Adrenal gland (tissue), 12 donors: Measurements from ENCODE around the gene C2orf69. TPM values are rescaled to one million over a fixed set of nuclear protein-coding genes. Genes with fewer than 3 reads are reported as not detected.

ENCODE experiments used
- DNase-seq, 7 donors: peaks; one replicate each; pipeline ENCODE4 v3.0.0-alpha.2; 2019 to 2020
- H3K27ac ChIP-seq, 5 donors: fragments of 200-600 bp; sonication (generic) in 4 of 5; 1 replicate in 3 of 5; 2 replicates in 2 of 5; pipeline versions ENCODE4 v1.5.1 to v1.8.0; 2016 to 2020; ENCODE audit warnings: mild to moderate bottlenecking in 1 of 5
- H3K27me3 ChIP-seq: fragments of 200-600 bp; 2 replicates; pipeline ENCODE4 v1.8.0; 2021
- H3K36me3 ChIP-seq, 2 donors: fragments of 200-600 bp; replicated peaks in 1 of 2; 1 replicate in 1 of 2; 2 replicates in 1 of 2; pipeline versions ENCODE4 v1.5.1 to v1.8.0; 2018 to 2022
- H3K4me1 ChIP-seq, 2 donors: fragments of 200-600 bp; replicated peaks in 1 of 2; 1 replicate in 1 of 2; 2 replicates in 1 of 2; pipeline versions ENCODE4 v1.5.1 to v1.8.0; 2018 to 2021
- H3K4me3 ChIP-seq, 4 donors: fragments of 200-600 bp; sonication (generic) in 3 of 4; one replicate each; pipeline ENCODE4 v1.5.1; 2016 to 2018
- H3K9me3 ChIP-seq, 3 donors: fragments of 200-600 bp; sonication (generic) in 1 of 3; replicated peaks in 1 of 3; 1 replicate in 2 of 3; 2 replicates in 1 of 3; pipeline versions ENCODE4 v1.5.1 to v1.8.0; 2016 to 2021
- POLR2A ChIP-seq, 2 donors: fragments of 450-650 bp; IDR thresholded peaks; one replicate each; pipeline ENCODE4 v1.6.1; 2017; ENCODE audit warnings: antibody characterized with exemption in 2 of 2, mild to moderate bottlenecking in 2 of 2, moderate library complexity in 1 of 2
- WGBS, 4 donors: extraction: QIAGEN DNeasy Blood & Tissue Kit in 2 of 4; methylation state at CpG; one replicate each; pipeline versions ENCODE4 v1.1.5 to v1.1.7; 2013 to 2017; 5-methylcytosine and 5-hydroxymethylcytosine counted together
- intact Hi-C, 2 donors: fragments of 100-400 bp; cut with DNase I; formaldehyde crosslinking; loops; one replicate each; pipeline versions ENCODE4 v1.14.1 to v1.15.0; 2022 to 2023
- polyA plus RNA-seq, 3 donors: library from polyadenylated mRNA; stranded (reverse); fragments of 200-250 nt in 2 of 3; fragments of 350-450 nt in 1 of 3; fragmentation: Illumina TruSeq in 1 of 3; extraction: RNeasy Lipid Tissue Mini Kit (QIAGEN cat#74804) in 1 of 3; gene quantifications; one replicate each; pipeline ENCODE4 v1.2.3, GENCODE V29; 2013 to 2014
- total RNA-seq, 9 donors: library from RNA; depleted of rRNA in 4 of 9; stranded (reverse); fragments of >200 nt in 4 of 9; fragments of 120-200 nt in 1 of 9; fragmentation: NEBNext Ultra II Directional in 1 of 9; extraction: Animal tissue kit (Norgen Biotek cat#: 25700) in 1 of 9; gene quantifications; one replicate each; pipeline versions ENCODE4 v1.1.0 to v1.2.4, GENCODE V29; 2013 to 2023
- TF ChIP-seq, protein P1 (sequence below), 6 experiments: fragments of 450-650 bp in 4 of 6; fragments of 200-600 bp in 2 of 6; sonication (generic) in 1 of 6; IDR thresholded peaks; 1 replicate in 5 of 6; 2 replicates in 1 of 6; pipeline versions ENCODE4 v1.5.1 to v1.8.0; 2016 to 2021; ENCODE audit warnings: antibody characterized with exemption in 6 of 6, mild to moderate bottlenecking in 2 of 6, moderate library complexity in 1 of 6
- donor health status: healthy with polysubstance abuse.
- donor health status: Bipolar disorder and iron deficiency.
- donor health status: DM: yes; HTN: yes; CAD: no.
- donor health status: DM: no; HTN: no; CAD: no.
- donor health status: DM: no; HTN: no; CAD: no.
- donor health status: DM: yes; HTN: yes; CAD: no.

Gene C2orf69
- total and polyA plus RNA-seq, 12 donors: 7.8 to 26.8 (median 19.5) TPM

DNA sequence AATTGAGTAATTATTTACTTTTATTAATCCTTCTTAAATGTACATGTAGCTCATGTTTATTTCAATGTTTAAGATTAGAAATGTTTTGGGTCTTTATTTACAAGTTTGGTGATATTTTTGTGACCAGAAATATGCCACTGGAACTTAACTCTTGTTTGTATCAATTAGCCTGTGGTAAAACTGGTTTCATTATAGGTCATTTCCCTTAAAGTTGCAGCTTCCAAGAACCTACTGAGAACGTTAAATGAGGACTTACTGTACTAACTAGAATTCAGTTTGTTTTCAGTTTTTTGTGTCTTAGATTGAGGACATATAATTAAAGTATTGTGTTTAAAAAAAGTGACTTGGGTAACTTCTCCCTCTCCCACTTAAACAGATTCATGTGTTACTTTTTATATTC, 39.9 kb downstream of the C2orf69 start:
- H3K27me3 ChIP-seq: no peaks in the 10 kb centered on the region
- TF ChIP-seq, protein P1, sequence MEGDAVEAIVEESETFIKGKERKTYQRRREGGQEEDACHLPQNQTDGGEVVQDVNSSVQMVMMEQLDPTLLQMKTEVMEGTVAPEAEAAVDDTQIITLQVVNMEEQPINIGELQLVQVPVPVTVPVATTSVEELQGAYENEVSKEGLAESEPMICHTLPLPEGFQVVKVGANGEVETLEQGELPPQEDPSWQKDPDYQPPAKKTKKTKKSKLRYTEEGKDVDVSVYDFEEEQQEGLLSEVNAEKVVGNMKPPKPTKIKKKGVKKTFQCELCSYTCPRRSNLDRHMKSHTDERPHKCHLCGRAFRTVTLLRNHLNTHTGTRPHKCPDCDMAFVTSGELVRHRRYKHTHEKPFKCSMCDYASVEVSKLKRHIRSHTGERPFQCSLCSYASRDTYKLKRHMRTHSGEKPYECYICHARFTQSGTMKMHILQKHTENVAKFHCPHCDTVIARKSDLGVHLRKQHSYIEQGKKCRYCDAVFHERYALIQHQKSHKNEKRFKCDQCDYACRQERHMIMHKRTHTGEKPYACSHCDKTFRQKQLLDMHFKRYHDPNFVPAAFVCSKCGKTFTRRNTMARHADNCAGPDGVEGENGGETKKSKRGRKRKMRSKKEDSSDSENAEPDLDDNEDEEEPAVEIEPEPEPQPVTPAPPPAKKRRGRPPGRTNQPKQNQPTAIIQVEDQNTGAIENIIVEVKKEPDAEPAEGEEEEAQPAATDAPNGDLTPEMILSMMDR (IDR thresholded peaks at IDR 0.05): no peak
- TF ChIP-seq POLR2A (IDR thresholded peaks at IDR 0.05): no peak
- no peak for DNase-seq
- peaks cover 0 to 16% of the 10 kb centered on the region in 2 donors for H3K36me3 ChIP-seq
- H3K27ac ChIP-seq: no peak overlapping the region
- H3K4me1 ChIP-seq: peaks cover 12 to 58% of the 10 kb centered on the region in 2 donors
- no peaks in the 10 kb centered on the region for H3K9me3 ChIP-seq
- WGBS, 4 donors: 57 to 73% (median 68%) methylated on average over 1 of the region's 1 CpG
- intact Hi-C loops: no loop called here
- no peak overlapping the region for H3K4me3 ChIP-seq

- Histone ChIP-seq H3K27me3 (no peaks in the 10 kb centered on the region), H3K27ac (peak overlapping the region; percentile 55 to 97 (median 89)), H3K4me1 (peaks cover 23 to 45% of the 10 kb centered on the region in 2 donors), H3K9me3 (no peaks in the 10 kb centered on the region), H3K4me3 (peak overlapping the region; percentile 70 to 94 (median 76)), H3K36me3 (peaks cover 0 to 8% of the 10 kb centered on the region in 2 donors)
- no peak for DNase-seq
- TF ChIP-seq, protein P1 (IDR thresholded peaks at IDR 0.05): peak in 1 of 6 experiments; percentile 24
- TF ChIP-seq POLR2A (IDR thresholded peaks at IDR 0.05): no peak
- intact Hi-C loops: no loop called here
- WGBS, 4 donors: 0 to 1% (median 0%) methylated on average over 10 to 13 of the region's 13 CpGs
Measured at GRCh38 chr2:199955007-199955338, 43.9 kb downstream of the C2orf69 start.

- intact Hi-C loops: no loop called here
- 0% methylated on average over 17 to 64 of the region's 64 CpGs for WGBS, 4 donors
Measured at GRCh38 chr2:199955339-199956061, 44.4 kb downstream of the C2orf69 start, which contains the start of the genes MAIP1 and TYW5. Gene MAIP1 (plus strand): TSS chr2:199955582. CDS start chr2:199955799, 217 bp downstream. Gene TYW5 (minus strand): TSS chr2:199955491. CDS start chr2:199955470, 21 bp downstream.

DNA sequence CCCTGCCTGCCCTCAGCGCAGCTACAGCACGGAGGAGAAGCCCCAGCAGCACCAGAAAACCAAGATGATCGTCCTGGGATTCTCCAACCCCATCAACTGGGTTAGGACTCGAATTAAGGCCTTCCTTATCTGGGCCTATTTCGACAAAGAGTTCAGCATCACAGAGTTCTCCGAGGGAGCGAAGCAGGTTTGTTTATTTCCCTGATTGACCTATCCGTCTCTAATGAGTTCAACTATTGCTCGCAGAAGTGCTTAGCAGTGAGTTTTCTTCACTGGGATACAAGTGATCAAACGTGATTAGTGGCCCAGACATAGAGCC, 44.9 kb downstream of the C2orf69 start:
- H3K4me1 ChIP-seq: peaks cover 23 to 45% of the 10 kb centered on the region in 2 donors
- peaks cover 0 to 18% of the 10 kb centered on the region in 2 donors for H3K36me3 ChIP-seq
- DNase-seq: no peak
- WGBS, 4 donors: 0 to 1% (median 0%) methylated on average over 5 to 10 of the region's 10 CpGs
- intact Hi-C loops: no loop called here
- peak overlapping the region; percentile 70 to 94 (median 76) for H3K4me3 ChIP-seq
- TF ChIP-seq, protein P1 (IDR thresholded peaks at IDR 0.05): no peak
- TF ChIP-seq POLR2A (IDR thresholded peaks at IDR 0.05): no peak
- no peaks in the 10 kb centered on the region for H3K9me3 ChIP-seq
- no peaks in the 10 kb centered on the region for H3K27me3 ChIP-seq
- H3K27ac ChIP-seq: peak overlapping the region in 4 of 5 donors; percentile 84 to 97 (median 89)

More at GRCh38 chr2:199955339-199956061, 44.4 kb downstream of the C2orf69 start, which contains the start of the genes MAIP1 and TYW5:
- H3K4me3 ChIP-seq: peak within 1 kb of the TSS; percentile 70 to 94 (median 76)
- TF ChIP-seq, protein P1 (IDR thresholded peaks at IDR 0.05): peak in 2 of 6 experiments; percentile 17 to 22
- peak; percentile 63 to 88 for TF ChIP-seq POLR2A (IDR thresholded peaks at IDR 0.05)
- H3K27ac ChIP-seq: peak within 1 kb of the TSS; percentile 55 to 97 (median 89)
- no peaks in the 10 kb centered on the region for H3K27me3 ChIP-seq
- no peaks in the 10 kb centered on the region for H3K9me3 ChIP-seq
- H3K36me3 ChIP-seq: peaks cover 0 to 13% of the 10 kb centered on the region in 2 donors
- DNase-seq: peak; percentile 79 to 90 (median 84)
- peaks cover 23 to 45% of the 10 kb centered on the region in 2 donors for H3K4me1 ChIP-seq
